H1 (cell line): ENCODE data around the gene GNB1L. TPM values are rescaled to one million over a fixed set of nuclear protein-coding genes. Genes with fewer than 3 reads are reported as not detected.
A peak's percentile ranks its signal among the peaks of the same experiment; 100 is the strongest.

ENCODE experiments used
- CTCF ChIA-PET: fragments of 300-600 bp; sonication (Branson Sonifier 250); formaldehyde crosslinking; loops from one replicate; lab custom pipeline; 2021; ENCODE audit not compliant: partially characterized antibody; lab: Charles Lee
- POLR2A ChIA-PET: fragments of 300-600 bp; sonication (Branson Sonifier 250); formaldehyde crosslinking; loops from one replicate; lab custom pipeline; 2021; ENCODE audit warnings: inconsistent platforms; ENCODE audit not compliant: partially characterized antibody; lab: Charles Lee
- DNase-seq, 2 experiments: peaks; one replicate each; pipeline versions ENCODE4 v3.0.0 to v3.0.0-alpha.2; 2010 to 2022; ENCODE audit warnings: low spot score in 2 of 2, low read depth in 1 of 2, mixed read lengths in 1 of 2
- FAIRE-seq: peaks from 2 replicates; lab custom pipeline; 2011; peaks lifted over from hg19 to GRCh38; lab: Jason Lieb, UNC
- H2AFZ ChIP-seq: 2 replicates; pipeline ENCODE4 v1.8.1; 2012; ENCODE audit warnings: low read length, inconsistent platforms
- H2AK5ac ChIP-seq: 2 replicates; pipeline ENCODE4 v1.6.1; 2013; ENCODE audit warnings: low read depth, low read length
- H2BK120ac ChIP-seq: replicated peaks from 2 replicates; pipeline ENCODE3; 2013; ENCODE audit warnings: low read depth, low read length, inconsistent platforms
- H2BK12ac ChIP-seq: 2 replicates; pipeline ENCODE4 v1.6.1; 2013; ENCODE audit warnings: low read depth, low read length
- H2BK15ac ChIP-seq: 2 replicates; pipeline ENCODE4 v1.6.1; 2013; ENCODE audit warnings: low read length
- H2BK20ac ChIP-seq: 2 replicates; pipeline ENCODE4 v1.6.1; 2013; ENCODE audit warnings: low read length
- H2BK5ac ChIP-seq: 2 replicates; pipeline ENCODE4 v1.6.1; 2013; ENCODE audit warnings: low read depth, low read length
- H3K14ac ChIP-seq: 2 replicates; pipeline ENCODE4 v1.6.1; 2013; ENCODE audit warnings: inconsistent platforms; ENCODE audit not compliant: insufficient read length
- H3K18ac ChIP-seq: 2 replicates; pipeline ENCODE4 v1.6.1; 2013; ENCODE audit warnings: low read length; ENCODE audit errors: extremely low read depth
- H3K23ac ChIP-seq: 2 replicates; pipeline ENCODE4 v1.6.1; 2013; ENCODE audit warnings: inconsistent platforms; ENCODE audit not compliant: insufficient read length
- H3K23me2 ChIP-seq: 2 replicates; pipeline ENCODE4 v1.6.1; 2013; ENCODE audit warnings: low read depth, low read length
- H3K27ac ChIP-seq: 2 replicates; pipeline ENCODE4 v1.6.1; 2011; ENCODE audit warnings: low read depth, low read length, inconsistent platforms
- H3K27me3 ChIP-seq, 4 experiments: replicated peaks in 1 of 4; 1 replicate in 1 of 4; 2 replicates in 3 of 4; pipeline versions ENCODE4 v1.6.1 to v1.8.1; 2011 to 2013; ENCODE audit warnings: low read length in 3 of 4, mild to moderate bottlenecking in 3 of 4, inconsistent platforms in 2 of 4, mixed read lengths in 2 of 4, moderate library complexity in 1 of 4; ENCODE audit not compliant: control insufficient read depth in 3 of 4, insufficient read depth in 3 of 4; ENCODE audit errors: extremely low read depth in 1 of 4
- H3K36me3 ChIP-seq, 4 experiments: 2 replicates each; pipeline versions ENCODE4 v1.6.1 to v1.8.1; 2011 to 2013; ENCODE audit warnings: mild to moderate bottlenecking in 4 of 4, low read length in 3 of 4, moderate library complexity in 2 of 4, control low read depth in 1 of 4, inconsistent platforms in 1 of 4; ENCODE audit not compliant: insufficient read depth in 4 of 4, control insufficient read depth in 2 of 4
- H3K4ac ChIP-seq: replicated peaks from 2 replicates; pipeline ENCODE3; 2013; ENCODE audit warnings: low read length, low read depth, mixed read lengths, inconsistent platforms; ENCODE audit not compliant: insufficient read length
- H3K4me1 ChIP-seq, 4 experiments: replicated peaks in 1 of 4; 1 replicate in 1 of 4; 2 replicates in 3 of 4; pipeline versions ENCODE4 v1.6.1 to v1.8.1; 2011 to 2013; ENCODE audit warnings: low read length in 3 of 4, inconsistent platforms in 2 of 4, mixed read lengths in 1 of 4; ENCODE audit not compliant: insufficient read depth in 4 of 4, control insufficient read depth in 3 of 4
- H3K4me2 ChIP-seq, 2 experiments: 2 replicates each; pipeline versions ENCODE4 v1.6.1 to v1.8.1; 2011 to 2013; ENCODE audit warnings: low read depth in 2 of 2, low read length in 2 of 2, control low read depth in 1 of 2, inconsistent platforms in 1 of 2, mild to moderate bottlenecking in 1 of 2; ENCODE audit not compliant: insufficient read depth in 1 of 2
- H3K4me3 ChIP-seq, 4 experiments: fragments of 200-600, 300-600 bp in 1 of 4; sonication (generic), shearing (Covaris generic), sonication (Bioruptor Twin) in 1 of 4; 2 replicates each; pipeline versions ENCODE4 v1.5.1 to v1.8.1; 2011 to 2016; ENCODE audit warnings: low read length in 4 of 4, low read depth in 3 of 4, control low read depth in 2 of 4, inconsistent platforms in 2 of 4, mild to moderate bottlenecking in 2 of 4, mixed read lengths in 1 of 4, moderate library complexity in 1 of 4; ENCODE audit not compliant: insufficient read depth in 2 of 4; ENCODE audit errors: extremely low read depth in 1 of 4
- H3K56ac ChIP-seq: replicated peaks from 2 replicates; pipeline ENCODE3; 2013; ENCODE audit warnings: low read depth, mild to moderate bottlenecking, mixed read lengths, low read length, inconsistent platforms; ENCODE audit not compliant: insufficient read length
- H3K79me1 ChIP-seq: 2 replicates; pipeline ENCODE4 v1.6.1; 2013; ENCODE audit warnings: low read depth, low read length, control low read depth
- H3K79me2 ChIP-seq, 2 experiments: 2 replicates each; pipeline versions ENCODE4 v1.6.1 to v1.8.1; 2012 to 2013; ENCODE audit warnings: low read length in 2 of 2, mild to moderate bottlenecking in 2 of 2, inconsistent platforms in 1 of 2; ENCODE audit not compliant: insufficient read depth in 2 of 2, control insufficient read depth in 1 of 2
- H3K9ac ChIP-seq, 4 experiments: replicated peaks in 1 of 4; 1 replicate in 1 of 4; 2 replicates in 3 of 4; pipeline versions ENCODE4 v1.6.1 to v1.8.1; 2011 to 2013; ENCODE audit warnings: low read depth in 3 of 4, low read length in 3 of 4, control low read depth in 2 of 4, mild to moderate bottlenecking in 2 of 4, moderate library complexity in 2 of 4, inconsistent platforms in 1 of 4; ENCODE audit errors: extremely low read depth in 1 of 4
- H3K9me3 ChIP-seq, 2 experiments: 2 replicates each; pipeline versions ENCODE4 v1.6.1 to v1.8.1; 2012 to 2013; ENCODE audit warnings: mild to moderate bottlenecking in 2 of 2, moderate library complexity in 2 of 2, control low read depth in 1 of 2, inconsistent platforms in 1 of 2, low read depth in 1 of 2, low read length in 1 of 2, mixed read lengths in 1 of 2; ENCODE audit not compliant: insufficient read depth in 2 of 2
- H4K20me1 ChIP-seq, 2 experiments: replicated peaks in 1 of 2; 2 replicates each; pipeline versions ENCODE3 to v1.8.1; 2011 to 2013; ENCODE audit warnings: inconsistent platforms in 2 of 2, low read length in 2 of 2, mild to moderate bottlenecking in 1 of 2; ENCODE audit not compliant: insufficient read depth in 2 of 2, control insufficient read depth in 1 of 2
- H4K5ac ChIP-seq: 2 replicates; pipeline ENCODE4 v1.6.1; 2013; ENCODE audit warnings: low read length, low read depth, mixed read lengths, inconsistent platforms; ENCODE audit not compliant: insufficient read length
- H4K8ac ChIP-seq: 2 replicates; pipeline ENCODE4 v1.8.0; 2013; ENCODE audit warnings: mild to moderate bottlenecking, moderate library complexity, low read length, inconsistent platforms; ENCODE audit not compliant: insufficient read depth; ENCODE audit errors: extremely low read depth
- H4K91ac ChIP-seq: replicated peaks from 2 replicates; pipeline ENCODE3; 2013; ENCODE audit warnings: low read length, mixed read lengths, inconsistent platforms; ENCODE audit not compliant: insufficient read length
- BACH1 ChIP-seq: IDR thresholded peaks from 2 replicates; pipeline ENCODE4 v1.6.1; 2012; ENCODE audit warnings: low read length, improper control_type of control experiment
- CBX8 ChIP-seq: fragments of 300-800, 300-1000 bp; sonication (generic); IDR thresholded peaks from 2 replicates; pipeline ENCODE4 v1.7.1; 2016; ENCODE audit warnings: low read depth, low read length, borderline replicate concordance
- EZH2 ChIP-seq: fragments of 200-600 bp; sonication (generic); IDR thresholded peaks from 2 replicates; pipeline ENCODE4 v1.7.1; 2012; ENCODE audit warnings: low read depth, mild to moderate bottlenecking, moderate library complexity, low read length, inconsistent platforms; ENCODE audit not compliant: severe bottlenecking
- HDAC2 ChIP-seq, 2 experiments: fragments of 300-600 bp in 1 of 2; sonication (generic) in 1 of 2; IDR thresholded peaks; 2 replicates each; pipeline ENCODE4 v1.6.1; 2011 to 2012; ENCODE audit warnings: low read depth in 2 of 2, low read length in 2 of 2, mild to moderate bottlenecking in 2 of 2, moderate library complexity in 2 of 2, borderline replicate concordance in 1 of 2, inconsistent platforms in 1 of 2
- MAX ChIP-seq: IDR thresholded peaks from 2 replicates; pipeline ENCODE4 v1.6.1; 2012; ENCODE audit warnings: inconsistent platforms
- RNF2 ChIP-seq: fragments of 200-900, 300-1000 bp; sonication (generic); IDR thresholded peaks from 2 replicates; pipeline ENCODE4 v1.7.1; 2016; ENCODE audit warnings: borderline replicate concordance, low read depth, mild to moderate bottlenecking, antibody characterized with exemption, low read length; ENCODE audit not compliant: poor library complexity, severe bottlenecking; ENCODE audit errors: missing control alignments
- SUZ12 ChIP-seq: fragments of 200-600 bp; sonication (generic); IDR thresholded peaks from 2 replicates; pipeline ENCODE4 v1.6.1; 2012; ENCODE audit warnings: mild to moderate bottlenecking, inconsistent platforms, low read length, moderate library complexity, mixed read lengths
- WGBS, 2 experiments: shearing (Covaris generic) in 1 of 2; methylation state at CpG; one replicate each; pipeline versions ENCODE4 v1.1.6 to v1.1.7; 2013 to 2015; ENCODE audit warnings: low lambda C conversion rate in 2 of 2, mixed read lengths in 2 of 2, inconsistent platforms in 1 of 2, low coverage in 1 of 2, missing lambda C conversion rate in 1 of 2; ENCODE audit not compliant: insufficient replicate concordance in 2 of 2, insufficient coverage in 1 of 2, insufficient read length in 1 of 2; ENCODE audit errors: extremely low coverage in 1 of 2, missing lambda C conversion rate in 1 of 2; 5-methylcytosine and 5-hydroxymethylcytosine counted together
- polyA plus RNA-seq, 7 experiments: library from polyadenylated mRNA; depleted of rRNA in 3 of 7; stranded (reverse) in 5 of 7; unstranded in 2 of 7; fragments of >200 nt in 5 of 7; fragments of 200-250 nt in 2 of 7; gene quantifications; 1 replicate in 5 of 7; 2 replicates in 1 of 7; 4 replicates in 1 of 7; pipeline versions ENCODE4 v1.2.1 to v1.2.3, GENCODE V29; 2011 to 2013; ENCODE audit warnings: missing spikeins in 2 of 7, mixed read lengths in 2 of 7
- total RNA-seq: library from RNA; stranded (reverse); fragmentation: NEBNext Ultra II Directional; extraction: Animal tissue kit (Norgen Biotek cat#: 25700); gene quantifications from 2 replicates; pipeline ENCODE4 v1.2.1, GENCODE V29; 2021

Gene GNB1L
- total and polyA plus RNA-seq, 2 of the 8 experiments (the other 6 are each of a cell fraction or from before 2014, with no cell fraction given), result 14.0 to 15.6 TPM

- H3K14ac ChIP-seq, result no peak overlapping the region
- WGBS, 2 experiments, result 16% methylated on average over 26 of the region's 43 CpGs; no CpG with 5 or more reads in 1 of the 2 experiments
- H4K8ac ChIP-seq, result no peak overlapping the region
- H3K9me3 ChIP-seq, result no peaks in the 10 kb centered on the region
- H3K18ac ChIP-seq, result 0 out of 2 replicates have a peak overlapping the region, but pooled peaks have one; percentile 32
- no peak overlapping the region; the same call in 1 of the 2 replicates for H2BK5ac ChIP-seq
- CTCF ChIA-PET, result interaction anchor here (0.6 to 16.5 kb wide), 14 partner anchors 9 to 195 kb away, joined by 3 to 168 read pairs (median 4); partner anchors contain the start of gene GP1BB
- DNase-seq (peak in 1 of 2 experiments; percentile 72), FAIRE-seq (no peak)
- H3K79me1 ChIP-seq, result no peaks in the 10 kb centered on the region
- H2BK15ac ChIP-seq, result peak overlapping the region; percentile 88; the same call in 1 of the 2 replicates
- H3K23me2 ChIP-seq, result no peaks in the 10 kb centered on the region; the same call in 1 of the 2 replicates
- peaks cover 24 to 37% of the 10 kb centered on the region in 2 experiments for H4K20me1 ChIP-seq
- peak overlapping the region; percentile 60; the same call in 1 of the 2 replicates for H2BK12ac ChIP-seq
- no peak overlapping the region for H2AFZ ChIP-seq
- peaks cover 88 to 97% (median 93%) of the 10 kb centered on the region in 4 experiments for H3K27me3 ChIP-seq
- H4K91ac ChIP-seq, result no peak overlapping the region
- no peak overlapping the region for H3K27ac ChIP-seq
- POLR2A ChIA-PET, result interaction anchor here (0.8 to 3.8 kb wide), 2 partner anchors 7 to 15 kb away, joined by 3 to 21 read pairs; no protein-coding TSS in a partner anchor
- H2BK20ac ChIP-seq, result peak overlapping the region; percentile 72; the same call in 1 of the 2 replicates
- peak overlapping the region in 1 of 4 experiments; percentile 23; a peak in 2 of 8 replicates for H3K4me3 ChIP-seq
- peaks cover 0 to 20% (median 0%) of the 10 kb centered on the region in 4 experiments; a peak in 1 of 8 replicates for H3K36me3 ChIP-seq
- H3K4me2 ChIP-seq, result peak overlapping the region; percentile 8 to 51; a peak in 3 of 4 replicates
- no peak overlapping the region for H3K56ac ChIP-seq
- no peak overlapping the region for H3K4ac ChIP-seq
- H3K9ac ChIP-seq, result no peak overlapping the region
- no peak overlapping the region for H2BK120ac ChIP-seq
- H3K23ac ChIP-seq, result no peak overlapping the region
- no peak overlapping the region for H4K5ac ChIP-seq
- H3K79me2 ChIP-seq, result no peaks in the 10 kb centered on the region
- H2AK5ac ChIP-seq, result no peak overlapping the region
- TF ChIP-seq SUZ12 (peak; percentile 55; the same call in 1 of the 2 replicates), EZH2 (peak; percentile 81), MAX (peak; percentile 14; the same call in 1 of the 2 replicates), CBX8 (0 out of 2 replicates have a peak, but pooled peaks have one; percentile 11), BACH1 (no peak), HDAC2 (IDR thresholded peaks at IDR 0.05; ENCODE audit: borderline replicate concordance in 1 of 2, low read depth in 2 of 2, low read length in 2 of 2) (no peak), RNF2 (peak; percentile 8)
- peaks cover 0 to 52% (median 26%) of the 10 kb centered on the region in 4 experiments; a peak in 5 of 7 replicates for H3K4me1 ChIP-seq
Measured at GRCh38 chr22:19757985-19758895, 96.4 kb downstream of the GNB1L start.
